WTC11 (cell line): ENCODE results near the gene BGN. TPM values are rescaled to one million over a fixed set of nuclear protein-coding genes. Genes with fewer than 3 reads are reported as not detected.

Experiments used
- ATAC-seq: fragments of 200-7000 bp; cut with Tn5 transposase; 2 replicates; pipeline ENCODE4 v1.10.0; 2021; ENCODE audit warnings: mild to moderate bottlenecking, moderate library complexity
- CTCF ChIA-PET: fragments of 300-600 bp; sonication (Branson Sonifier 250); formaldehyde crosslinking; loops from one replicate; lab custom pipeline; 2021; ENCODE audit warnings: antibody characterized with exemption; lab: Charles Lee
- POLR2A ChIA-PET: fragments of 350-600 bp; sonication (Branson Sonifier 250); formaldehyde crosslinking; loops from one replicate; lab custom pipeline; 2021; ENCODE audit warnings: antibody characterized with exemption; lab: Charles Lee
- DNase-seq: peaks from one replicate; pipeline ENCODE4 v3.0.0; 2021; ENCODE audit warnings: low spot score
- H3K27ac Mint-ChIP-seq: 2 replicates; pipeline ENCODE4 v1.8.0; 2021; ENCODE audit warnings: mixed read lengths
- H3K27me3 Mint-ChIP-seq: 2 replicates; pipeline ENCODE4 v1.8.0; 2021; ENCODE audit warnings: low read depth, mild to moderate bottlenecking, moderate library complexity, mixed read lengths
- H3K36me3 Mint-ChIP-seq: 2 replicates; pipeline ENCODE4 v1.8.0; 2021; ENCODE audit warnings: mixed read lengths
- H3K4me1 Mint-ChIP-seq: 2 replicates; pipeline ENCODE4 v1.8.0; 2022; ENCODE audit warnings: mixed read lengths
- H3K4me3 Mint-ChIP-seq: 2 replicates; pipeline ENCODE4 v1.8.0; 2021; ENCODE audit warnings: mild to moderate bottlenecking, moderate library complexity, mixed read lengths
- H3K9me3 Mint-ChIP-seq: 2 replicates; pipeline ENCODE4 v1.8.0; 2021; ENCODE audit warnings: mixed read lengths
- ATF1 ChIP-seq: sonication (generic); formaldehyde crosslinking; IDR thresholded peaks from 2 replicates; pipeline ENCODE4 v1.8.1; 2023; ENCODE audit warnings: mild to moderate bottlenecking, moderate library complexity, missing genetic modification reagents
- CBFB ChIP-seq: sonication (generic); formaldehyde crosslinking; IDR thresholded peaks from 2 replicates; pipeline ENCODE4 v1.8.1; 2022; ENCODE audit warnings: mild to moderate bottlenecking, low read depth, missing genetic modification reagents
- CTCF ChIP-seq: fragments of 200-600 bp; IDR thresholded peaks from 2 replicates; pipeline ENCODE4 v1.8.0; 2022; ENCODE audit warnings: antibody characterized with exemption
- GABPB1 ChIP-seq: sonication (generic); formaldehyde crosslinking; IDR thresholded peaks from 2 replicates; pipeline ENCODE4 v1.8.1; 2023; ENCODE audit warnings: mild to moderate bottlenecking, missing genetic modification reagents
- GTF2I ChIP-seq: fragments of 250-450 bp; sonication (Bioruptor Pico); conservative IDR thresholded peaks from 2 replicates; pipeline ENCODE4 v1.4.0; 2021; ENCODE audit warnings: mild to moderate bottlenecking
- HMGA2 ChIP-seq: fragments of 250-450 bp; sonication (Bioruptor Pico); IDR thresholded peaks from 2 replicates; pipeline ENCODE4 v1.4.0; 2021; ENCODE audit warnings: mild to moderate bottlenecking, moderate library complexity
- IRF1 ChIP-seq: sonication (generic); formaldehyde crosslinking; IDR thresholded peaks from 2 replicates; pipeline ENCODE4 v1.8.0; 2023; ENCODE audit warnings: missing genetic modification reagents
- IRF2 ChIP-seq: sonication (generic); formaldehyde crosslinking; IDR thresholded peaks from 2 replicates; pipeline ENCODE4 v1.8.0; 2022; ENCODE audit warnings: low read depth, missing genetic modification reagents, borderline replicate concordance
- JAZF1 ChIP-seq: fragments of 250-450 bp; sonication (Bioruptor Pico); IDR thresholded peaks from 2 replicates; pipeline ENCODE4 v1.9.0; 2021; ENCODE audit warnings: moderate library complexity, mild to moderate bottlenecking, inconsistent platforms
- NFATC4 ChIP-seq: fragments of 250-450 bp; sonication (Bioruptor Pico); IDR thresholded peaks from 2 replicates; pipeline ENCODE4 v1.9.0; 2021; ENCODE audit warnings: mild to moderate bottlenecking
- NFYB ChIP-seq: sonication (generic); formaldehyde crosslinking; conservative IDR thresholded peaks from 2 replicates; pipeline ENCODE4 v1.8.0; 2022; ENCODE audit warnings: low read depth, missing genetic modification reagents
- NR2C2 ChIP-seq: sonication (generic); formaldehyde crosslinking; IDR thresholded peaks from 2 replicates; pipeline ENCODE4 v1.8.0; 2022; ENCODE audit warnings: mild to moderate bottlenecking, missing genetic modification reagents
- OVOL2 ChIP-seq: fragments of 250-450 bp; sonication (Bioruptor Pico); IDR thresholded peaks from 2 replicates; pipeline ENCODE4 v1.9.0; 2021; ENCODE audit warnings: mild to moderate bottlenecking, borderline replicate concordance
- PRDM15 ChIP-seq: sonication (generic); formaldehyde crosslinking; IDR thresholded peaks from 2 replicates; pipeline ENCODE4 v1.8.0; 2022; ENCODE audit warnings: missing genetic modification reagents
- PRRX2 ChIP-seq: fragments of 250-450 bp; sonication (Bioruptor Pico); IDR thresholded peaks from 2 replicates; pipeline ENCODE4 v1.8.0; 2021; ENCODE audit warnings: mild to moderate bottlenecking
- TEAD1 ChIP-seq: sonication (generic); formaldehyde crosslinking; IDR thresholded peaks from 2 replicates; pipeline ENCODE4 v1.8.0; 2022; ENCODE audit warnings: mild to moderate bottlenecking, missing genetic modification reagents
- TP53 ChIP-seq: sonication (generic); formaldehyde crosslinking; IDR thresholded peaks from 2 replicates; pipeline ENCODE4 v1.8.1; 2023; ENCODE audit warnings: mild to moderate bottlenecking, missing genetic modification reagents
- ZNF219 ChIP-seq: sonication (generic); formaldehyde crosslinking; IDR thresholded peaks from 2 replicates; pipeline ENCODE4 v1.8.0; 2023; ENCODE audit warnings: missing genetic modification reagents, mild to moderate bottlenecking, borderline replicate concordance
- ZNF423 ChIP-seq: fragments of 250-450 bp; sonication (Bioruptor Pico); IDR thresholded peaks from 2 replicates; pipeline ENCODE4 v2.1.2; 2022; ENCODE audit warnings: mild to moderate bottlenecking, moderate library complexity
- ZNF532 ChIP-seq: fragments of 250-450 bp; sonication (Bioruptor Pico); IDR thresholded peaks from 2 replicates; pipeline ENCODE4 v1.9.0; 2021; ENCODE audit warnings: mild to moderate bottlenecking, borderline replicate concordance
- ZNF671 ChIP-seq: fragments of 250-450 bp; sonication (Bioruptor Pico); IDR thresholded peaks from 2 replicates; pipeline ENCODE4 v1.8.0; 2021; ENCODE audit warnings: mild to moderate bottlenecking
- total RNA-seq: library from RNA; stranded (reverse); gene quantifications from 3 replicates; pipeline ENCODE4 v1.2.3, GENCODE V29; 2021

Gene BGN
- total RNA-seq, 1 experiment from 2014 or later = 1.8 TPM

- Mint-ChIP-seq H3K4me3 (no peak overlapping the region), H3K36me3 (no peaks in the 10 kb centered on the region), H3K4me1 (no peaks in the 10 kb centered on the region), H3K27ac (no peak overlapping the region), H3K27me3 (no peaks in the 10 kb centered on the region; the same call in 1 of the 2 replicates), H3K9me3 (no peaks in the 10 kb centered on the region)
- ChIA-PET CTCF (interaction anchor here (1.3 to 1.7 kb wide), 2 partner anchors 16 to 25 kb away, joined by 4 to 7 read pairs; partner anchors contain the start of gene HAUS7), POLR2A (no interaction called here)
- ATAC-seq (no peak), DNase-seq (no peak)
- no peak for TF ChIP-seq ZNF532 (CRISPR knock-in tag)
- TF ChIP-seq IRF1 (CRISPR knock-in tag) = no peak
- no peak for TF ChIP-seq GTF2I (CRISPR knock-in tag)
- TF ChIP-seq CTCF = no peak
- no peak for TF ChIP-seq NFYB (CRISPR knock-in tag)
- no peak for TF ChIP-seq TEAD1 (CRISPR knock-in tag)
- no peak for TF ChIP-seq GABPB1
- TF ChIP-seq ZNF671 (CRISPR knock-in tag) = no peak
- no peak for TF ChIP-seq CBFB (CRISPR knock-in tag)
- TF ChIP-seq TP53 (CRISPR knock-in tag) = no peak
- no peak for TF ChIP-seq ATF1 (CRISPR knock-in tag)
- no peak for TF ChIP-seq HMGA2 (CRISPR knock-in tag)
- TF ChIP-seq OVOL2 (CRISPR knock-in tag) = no peak
- TF ChIP-seq NFATC4 (CRISPR knock-in tag) = no peak
These were observed 49.5 kb upstream of the BGN start for GRCh38 chrX:153445106-153445855.

GRCh38 chrX:153445856-153446635, 48.7 kb upstream of the BGN start, which contains the start of gene TREX2:
TREX2 (minus strand) TSS chrX:153446056; CDS start chrX:153445430, 626 bp downstream.
- ATAC-seq (no peak), DNase-seq (no peak)
- no peaks in the 10 kb centered on the region for H3K4me1 Mint-ChIP-seq
- POLR2A ChIA-PET = no interaction called here
- H3K27me3 Mint-ChIP-seq = no peaks in the 10 kb centered on the region
- CTCF ChIA-PET = interaction anchor here (1.3 to 1.7 kb wide), 2 partner anchors 15 to 24 kb away, joined by 4 to 7 read pairs; partner anchors contain the start of gene HAUS7
- H3K4me3 Mint-ChIP-seq = no peak within 1 kb of the TSS
- H3K36me3 Mint-ChIP-seq = peaks cover 1% of the 10 kb centered on the region; the same call in 1 of the 2 replicates
- no peak within 1 kb of the TSS for H3K27ac Mint-ChIP-seq
- H3K9me3 Mint-ChIP-seq = no peaks in the 10 kb centered on the region
- TF ChIP-seq ZNF423 (CRISPR knock-in tag) (no peak), ZNF219 (CRISPR knock-in tag) (no peak), TP53 (CRISPR knock-in tag) (no peak), OVOL2 (CRISPR knock-in tag) (no peak), CTCF (no peak), PRRX2 (no peak), IRF2 (CRISPR knock-in tag) (no peak), JAZF1 (no peak), PRDM15 (CRISPR knock-in tag) (no peak), NR2C2 (no peak)
